Hepatocyte (in vitro differentiated cells): ENCODE data around the gene MEF2A. TPM values are rescaled to one million over a fixed set of nuclear protein-coding genes. Genes with fewer than 3 reads are reported as not detected.

Experiments used
- DNase-seq: peaks from one replicate; pipeline ENCODE4 v3.0.0-alpha.2; 2016; ENCODE audit warnings: low spot score
- H2AFZ ChIP-seq: fragments of 200-600 bp; sonication (generic); 2 replicates; pipeline ENCODE4 v1.6.0; 2016; ENCODE audit warnings: antibody characterized with exemption, mild to moderate bottlenecking
- H3K27ac ChIP-seq: fragments of 200-600 bp; sonication (generic); 2 replicates; pipeline ENCODE4 v1.5.1; 2016; ENCODE audit warnings: mild to moderate bottlenecking
- H3K27me3 ChIP-seq: fragments of 200-600 bp; sonication (generic); 2 replicates; pipeline ENCODE4 v1.6.1; 2016
- H3K36me3 ChIP-seq: fragments of 200-600 bp; sonication (generic); replicated peaks from 2 replicates; pipeline ENCODE4 v1.5.1; 2016; ENCODE audit warnings: low read depth; ENCODE audit not compliant: insufficient read depth
- H3K4me1 ChIP-seq: fragments of 200-600 bp; sonication (generic); 2 replicates; pipeline ENCODE4 v1.5.1; 2016; ENCODE audit warnings: mild to moderate bottlenecking, moderate library complexity; ENCODE audit not compliant: insufficient read depth
- H3K4me2 ChIP-seq: fragments of 200-600 bp; sonication (generic); 2 replicates; pipeline ENCODE4 v1.6.0; 2016
- H3K4me3 ChIP-seq: fragments of 200-600 bp; sonication (generic); 2 replicates; pipeline ENCODE4 v1.5.1; 2016; ENCODE audit warnings: mild to moderate bottlenecking
- H3K79me2 ChIP-seq: fragments of 200-600 bp; sonication (generic); 2 replicates; pipeline ENCODE4 v1.6.0; 2017; ENCODE audit warnings: mild to moderate bottlenecking
- H3K9me2 ChIP-seq: fragments of 200-600 bp; sonication (generic); replicated peaks from 2 replicates; pipeline ENCODE4 v1.6.0; 2017; ENCODE audit warnings: mild to moderate bottlenecking; ENCODE audit not compliant: insufficient read depth
- H3K9me3 ChIP-seq: fragments of 200-600 bp; sonication (generic); 2 replicates; pipeline ENCODE4 v1.5.1; 2016; ENCODE audit warnings: low read depth, mild to moderate bottlenecking
- H4K20me1 ChIP-seq: fragments of 200-600 bp; sonication (generic); 2 replicates; pipeline ENCODE4 v1.6.0; 2016; ENCODE audit warnings: mild to moderate bottlenecking; ENCODE audit not compliant: insufficient read depth, poor library complexity, severe bottlenecking
- EZH2 ChIP-seq: fragments of 200-600 bp; sonication (generic); IDR thresholded peaks from 2 replicates; pipeline ENCODE4 v1.6.1; 2016; ENCODE audit warnings: antibody characterized with exemption, mild to moderate bottlenecking, borderline replicate concordance
- EZH2phosphoT487 ChIP-seq: fragments of 200-600 bp; sonication (generic); IDR thresholded peaks from one replicate; pipeline ENCODE4 v1.6.1; 2018; ENCODE audit warnings: antibody characterized with exemption, mild to moderate bottlenecking, low read depth, moderate library complexity; ENCODE audit not compliant: unreplicated experiment, severe bottlenecking
- WGBS: methylation state at CpG from one replicate; pipeline ENCODE4 v1.1.6; 2016; ENCODE audit warnings: low lambda C conversion rate; ENCODE audit errors: missing lambda C conversion rate; 5-methylcytosine and 5-hydroxymethylcytosine counted together
- polyA plus RNA-seq: library from polyadenylated mRNA; unstranded; fragments of >200 nt; fragmentation: Nextera tagmentation; extraction: Ambion mirVana; gene quantifications from 2 replicates; pipeline ENCODE4 v1.2.1, GENCODE V29; 2016
- total RNA-seq: library from RNA; depleted of rRNA; stranded (reverse); fragments of >200 nt; gene quantifications from 2 replicates; pipeline ENCODE4 v1.2.3, GENCODE V29; 2014
- TF ChIP-seq, protein P1 (sequence below): fragments of 200-600 bp; sonication (generic); IDR thresholded peaks from 2 replicates; pipeline ENCODE4 v1.5.1; 2016; ENCODE audit warnings: antibody characterized with exemption, mild to moderate bottlenecking; ENCODE audit not compliant: poor library complexity

Gene MEF2A
- total and polyA plus RNA-seq, 2 experiments from 2014 or later = 20.4 to 56.7 TPM

DNA sequence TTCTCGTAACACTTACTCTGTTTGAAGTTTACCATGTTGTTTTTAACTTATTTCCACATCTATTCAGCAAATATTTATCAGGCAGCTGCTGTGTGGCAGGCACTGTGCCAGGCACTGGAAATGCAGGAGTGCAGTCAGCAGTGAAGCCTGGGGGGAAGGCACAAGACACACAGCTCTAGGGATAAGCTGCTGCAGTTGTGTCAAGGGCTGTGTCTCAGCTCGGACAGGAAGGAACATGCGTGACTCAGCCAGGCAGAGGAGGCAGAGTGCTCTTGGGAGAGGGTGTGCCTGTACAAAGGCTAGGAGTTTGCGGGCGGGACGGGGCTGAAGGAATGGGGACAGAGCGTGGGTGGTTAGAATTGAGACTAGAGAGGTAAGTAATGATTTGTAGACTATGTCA, 142.8 kb downstream of the MEF2A start:
- WGBS = 70% methylated on average over 7 of the region's 7 CpGs
- DNase-seq = peak; percentile 64

DNA sequence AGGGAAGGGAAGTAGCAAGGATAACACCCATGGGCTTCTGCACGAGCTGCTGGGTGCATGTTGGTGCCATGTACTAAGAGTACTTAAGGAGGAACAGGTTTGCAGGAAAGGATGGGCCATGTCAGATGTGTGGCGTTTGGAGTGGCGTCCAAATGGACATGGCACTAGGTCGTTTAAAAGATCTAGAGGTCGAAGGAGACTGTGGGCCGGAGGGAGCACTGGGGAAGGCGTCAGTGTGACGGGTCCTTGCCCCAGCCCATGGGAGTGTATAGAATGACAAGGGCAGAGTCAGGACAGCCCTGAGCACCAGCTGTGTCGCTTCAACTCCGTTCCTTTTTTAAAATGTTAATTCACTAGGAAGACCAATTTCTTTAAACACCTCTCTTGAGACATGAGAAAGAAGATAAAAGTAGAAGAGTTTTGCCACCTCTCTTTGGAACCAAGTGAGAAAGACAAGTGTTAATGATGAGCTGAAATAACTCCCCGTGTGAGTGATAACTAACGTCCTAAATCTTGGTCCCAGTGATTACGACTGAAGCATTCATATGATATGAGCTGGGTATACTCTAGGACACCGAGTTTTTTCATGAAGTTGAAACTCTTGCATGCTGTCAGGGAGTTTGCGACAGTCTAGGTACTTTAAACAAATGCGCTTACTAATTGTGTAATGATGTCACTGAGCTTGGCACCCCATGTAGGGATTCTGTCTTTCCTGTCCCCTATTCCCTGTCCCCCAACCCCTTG, 143.6 kb downstream of the MEF2A start:
- Histone ChIP-seq H4K20me1 (no peaks in the 10 kb centered on the region), H3K79me2 (no peaks in the 10 kb centered on the region), H3K4me3 (no peak overlapping the region), H3K36me3 (no peaks in the 10 kb centered on the region), H3K9me3 (no peaks in the 10 kb centered on the region), H3K9me2 (no peaks in the 10 kb centered on the region), H3K4me1 (peaks cover 5% of the 10 kb centered on the region), H3K27ac (no peak overlapping the region), H3K4me2 (no peak overlapping the region), H3K27me3 (no peaks in the 10 kb centered on the region), H2AFZ (no peak overlapping the region)
- WGBS = 90% methylated on average over 16 of the region's 16 CpGs
- no peak for DNase-seq
- TF ChIP-seq EZH2 = no peak
- TF ChIP-seq EZH2phosphoT487 = no peak
- TF ChIP-seq, protein P1, sequence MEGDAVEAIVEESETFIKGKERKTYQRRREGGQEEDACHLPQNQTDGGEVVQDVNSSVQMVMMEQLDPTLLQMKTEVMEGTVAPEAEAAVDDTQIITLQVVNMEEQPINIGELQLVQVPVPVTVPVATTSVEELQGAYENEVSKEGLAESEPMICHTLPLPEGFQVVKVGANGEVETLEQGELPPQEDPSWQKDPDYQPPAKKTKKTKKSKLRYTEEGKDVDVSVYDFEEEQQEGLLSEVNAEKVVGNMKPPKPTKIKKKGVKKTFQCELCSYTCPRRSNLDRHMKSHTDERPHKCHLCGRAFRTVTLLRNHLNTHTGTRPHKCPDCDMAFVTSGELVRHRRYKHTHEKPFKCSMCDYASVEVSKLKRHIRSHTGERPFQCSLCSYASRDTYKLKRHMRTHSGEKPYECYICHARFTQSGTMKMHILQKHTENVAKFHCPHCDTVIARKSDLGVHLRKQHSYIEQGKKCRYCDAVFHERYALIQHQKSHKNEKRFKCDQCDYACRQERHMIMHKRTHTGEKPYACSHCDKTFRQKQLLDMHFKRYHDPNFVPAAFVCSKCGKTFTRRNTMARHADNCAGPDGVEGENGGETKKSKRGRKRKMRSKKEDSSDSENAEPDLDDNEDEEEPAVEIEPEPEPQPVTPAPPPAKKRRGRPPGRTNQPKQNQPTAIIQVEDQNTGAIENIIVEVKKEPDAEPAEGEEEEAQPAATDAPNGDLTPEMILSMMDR = no peak

More for the DNA sequence above, 142.8 kb downstream of the MEF2A start:
- Histone ChIP-seq H3K27ac (peak overlapping the region; percentile 22), H4K20me1 (no peaks in the 10 kb centered on the region), H3K4me1 (peaks cover 10% of the 10 kb centered on the region), H3K36me3 (no peaks in the 10 kb centered on the region), H3K4me3 (no peak overlapping the region), H3K4me2 (peak overlapping the region; percentile 11), H3K9me2 (no peaks in the 10 kb centered on the region), H3K79me2 (no peaks in the 10 kb centered on the region), H2AFZ (no peak overlapping the region), H3K27me3 (no peaks in the 10 kb centered on the region), H3K9me3 (no peaks in the 10 kb centered on the region)
- TF ChIP-seq, protein P1 = no peak
- TF ChIP-seq EZH2phosphoT487 = no peak
- no peak for TF ChIP-seq EZH2

DNA sequence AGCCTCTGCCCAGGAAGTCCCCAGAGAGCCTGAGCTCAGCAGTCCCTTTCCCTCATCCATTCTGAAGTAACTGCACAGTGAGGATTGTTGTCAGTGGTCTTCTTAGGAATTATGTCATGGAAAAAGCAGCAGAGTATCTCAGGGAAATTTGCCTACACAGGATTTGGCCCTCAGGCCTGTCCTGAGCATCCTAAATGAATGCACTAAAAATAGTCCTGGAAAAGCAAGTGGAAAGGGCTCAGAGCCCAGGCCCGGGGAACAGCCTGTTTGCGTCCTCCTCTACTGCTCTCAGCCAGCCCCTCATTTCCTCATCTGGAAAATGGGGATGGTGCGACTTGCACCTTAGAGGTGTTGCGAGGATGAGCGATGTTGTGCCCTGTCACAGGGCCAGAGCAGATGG, 145.8 kb downstream of the MEF2A start:
- 97% methylated on average over 5 of the region's 5 CpGs for WGBS
- no peak for DNase-seq
- TF ChIP-seq EZH2 = no peak
- TF ChIP-seq, protein P1 = no peak
- no peak for TF ChIP-seq EZH2phosphoT487

More for the DNA sequence above, 145.8 kb downstream of the MEF2A start:
- H3K27me3 ChIP-seq = no peaks in the 10 kb centered on the region
- H3K4me1 ChIP-seq = peaks cover 5% of the 10 kb centered on the region
- no peak overlapping the region for H2AFZ ChIP-seq
- H3K79me2 ChIP-seq = no peaks in the 10 kb centered on the region
- no peak overlapping the region for H3K4me2 ChIP-seq
- no peaks in the 10 kb centered on the region for H4K20me1 ChIP-seq
- H3K27ac ChIP-seq = no peak overlapping the region
- no peaks in the 10 kb centered on the region for H3K36me3 ChIP-seq
- no peaks in the 10 kb centered on the region for H3K9me2 ChIP-seq
- no peaks in the 10 kb centered on the region for H3K9me3 ChIP-seq
- no peak overlapping the region for H3K4me3 ChIP-seq
